Measurements from ENCODE around the gene ITGA5.

The ITGA5 gene

GRCh38 chr12:54411391-54412241 is 7.5 kb downstream of the ITGA5 start:
- DNase-seq (ENCODE audit: low spot score), result peak; percentile 53

DNA sequence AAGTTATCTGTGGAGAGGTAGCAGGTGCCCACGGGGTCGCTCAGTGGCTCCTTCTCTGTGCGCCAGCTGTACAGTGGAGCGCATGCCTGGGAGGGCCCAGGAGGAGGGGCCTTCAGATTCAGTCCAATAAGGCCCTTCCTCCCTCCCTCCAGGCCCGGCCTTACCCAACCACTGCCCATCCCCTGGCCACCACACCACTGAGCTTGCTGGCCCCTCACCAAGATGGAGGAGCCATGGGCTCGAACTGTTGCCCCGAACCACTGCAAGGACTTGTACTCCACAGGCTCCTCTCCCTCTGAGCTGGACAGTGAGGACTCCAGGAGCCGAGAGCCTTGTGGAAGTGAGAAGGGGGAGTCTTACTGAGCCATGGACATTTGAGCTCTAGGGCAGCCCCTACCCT is 9.8 kb downstream of the ITGA5 start:
- DNase-seq (ENCODE audit: low spot score), result no peak

GRCh38 chr12:54407183-54407905 is 11.7 kb downstream of the ITGA5 start:
- DNase-seq (ENCODE audit: low spot score), result no peak

- no peak for DNase-seq (ENCODE audit: low spot score)
These were observed 13.5 kb downstream of the ITGA5 start for GRCh38 chr12:54405573-54405972.

- no peak for DNase-seq (ENCODE audit: low spot score)
These were observed 14.0 kb downstream of the ITGA5 start for GRCh38 chr12:54405106-54405505.

DNA sequence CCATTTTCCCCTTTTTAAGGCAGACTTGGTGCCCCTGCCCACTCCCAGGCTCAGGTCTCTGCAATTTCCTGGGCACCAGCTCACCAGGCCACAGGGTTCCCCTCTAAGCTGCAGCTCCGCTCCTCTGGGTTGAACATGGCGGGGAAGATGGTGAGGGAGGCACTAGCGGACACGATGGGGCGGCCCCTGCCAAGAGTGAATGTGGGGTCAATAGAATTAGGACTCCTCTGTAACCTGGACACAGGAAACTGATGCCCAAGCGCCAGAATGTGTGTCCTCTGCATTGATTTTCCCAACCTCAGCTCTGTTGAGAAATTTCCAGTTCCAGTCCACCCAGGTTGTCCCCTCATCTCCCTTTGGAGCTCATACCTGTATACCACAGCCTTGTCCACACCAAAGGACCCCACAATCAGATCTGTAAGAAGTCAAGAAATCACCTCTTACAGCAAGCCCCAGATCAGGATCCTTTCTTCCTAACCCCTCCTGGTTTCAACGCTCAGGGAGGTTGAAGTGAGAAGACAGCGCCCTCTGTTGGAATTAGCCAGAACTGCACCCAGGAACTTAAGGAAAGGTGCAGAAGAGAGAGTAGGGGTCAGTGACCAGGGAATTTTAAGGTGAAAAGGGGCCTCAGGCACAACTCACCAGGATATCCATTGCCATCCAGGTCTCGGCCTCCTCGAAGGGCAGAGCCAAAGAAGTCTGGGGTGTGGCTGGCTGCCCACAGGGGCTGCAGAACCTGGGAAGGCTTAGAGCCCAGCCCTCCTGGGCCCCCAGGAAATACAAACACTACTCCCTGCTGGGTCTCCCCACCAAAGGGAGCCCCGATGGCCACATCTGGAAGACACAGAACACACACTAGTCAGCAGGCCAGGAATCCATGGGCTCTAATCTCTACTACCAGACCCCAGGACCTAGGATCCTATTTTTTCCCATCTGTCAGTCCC is 14.7 kb downstream of the ITGA5 start:
- peak; percentile 61 for DNase-seq (ENCODE audit: low spot score)

- no peak for DNase-seq (ENCODE audit: low spot score)
These were observed 17.9 kb downstream of the ITGA5 start for GRCh38 chr12:54401119-54401518.

- peak; percentile 85 for DNase-seq (ENCODE audit: low spot score)
These were observed 19.9 kb downstream of the ITGA5 start for GRCh38 chr12:54398995-54399793.

- no peak for DNase-seq (ENCODE audit: low spot score)
These were observed 20.8 kb downstream of the ITGA5 start for GRCh38 chr12:54398218-54398617.

- DNase-seq (ENCODE audit: low spot score), result no peak
These were observed 21.9 kb downstream of the ITGA5 start for GRCh38 chr12:54397157-54397556.

GRCh38 chr12:54395545-54395944 is 23.5 kb downstream of the ITGA5 start:
- no peak for DNase-seq (ENCODE audit: low spot score)

GRCh38 chr12:54394986-54395385 is 24.1 kb downstream of the ITGA5 start:
- DNase-seq (ENCODE audit: low spot score), result no peak

DNA sequence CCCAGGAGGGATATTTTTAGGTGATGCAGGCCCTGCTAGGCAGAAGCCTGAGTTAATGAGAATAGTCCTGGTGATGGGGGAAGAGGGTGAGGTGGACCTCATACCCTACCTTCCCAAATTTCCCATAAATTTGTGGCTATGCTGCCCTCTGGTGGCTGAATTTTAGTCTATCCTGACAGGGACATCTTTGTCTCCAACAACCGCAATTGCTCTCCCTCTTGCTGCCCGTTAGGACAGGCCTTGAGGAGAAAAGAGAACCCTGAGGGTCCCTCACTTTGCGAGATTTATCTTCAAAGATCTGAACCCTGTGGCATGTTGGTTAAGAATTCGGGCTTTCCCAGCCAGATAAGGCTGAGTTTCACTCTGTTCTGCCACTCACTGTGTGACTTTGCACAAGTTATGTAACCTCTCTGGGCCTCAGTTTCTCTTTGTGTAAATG is 24.8 kb downstream of the ITGA5 start:
- no peak for DNase-seq (ENCODE audit: low spot score)

- DNase-seq (ENCODE audit: low spot score), result no peak
These were observed 25.3 kb downstream of the ITGA5 start for GRCh38 chr12:54393743-54394142.

GRCh38 chr12:54393207-54393609 is 25.9 kb downstream of the ITGA5 start:
- DNase-seq (ENCODE audit: low spot score), result no peak

DNA sequence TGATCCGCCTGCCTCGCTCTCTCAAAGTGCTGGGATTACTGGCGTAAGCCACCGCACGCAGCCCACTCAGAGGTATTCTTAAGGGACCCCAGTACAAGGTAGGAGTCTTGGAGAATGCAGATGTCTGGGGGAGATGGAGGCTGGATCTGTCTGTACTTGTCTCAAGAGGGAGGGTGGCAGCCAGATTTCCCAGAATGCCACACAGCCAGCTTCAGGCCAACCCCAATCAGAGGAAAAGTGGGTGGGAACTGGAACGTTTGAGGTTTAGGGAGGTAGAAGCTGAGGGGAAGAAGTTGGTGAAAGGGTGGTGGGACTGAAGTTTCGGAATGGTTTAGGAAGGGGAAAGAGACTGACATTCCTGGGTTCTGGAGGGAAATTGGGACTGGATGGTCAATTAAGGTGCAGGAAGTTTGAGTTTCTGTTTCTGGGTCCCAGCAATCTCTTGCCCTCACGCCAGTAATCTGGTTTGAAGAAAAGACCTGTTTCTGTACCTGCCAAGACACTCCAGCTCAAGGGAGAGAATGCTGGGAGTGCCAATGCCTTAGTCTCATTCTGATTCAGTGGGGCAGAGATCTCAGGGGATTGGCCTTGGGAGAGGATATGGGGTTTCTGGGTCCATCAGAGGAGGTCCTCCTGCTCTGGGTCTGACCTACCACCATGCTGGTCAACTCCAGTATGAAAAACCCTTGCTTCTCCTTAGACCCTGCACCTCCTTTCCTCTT is 26.4 kb downstream of the ITGA5 start:
- DNase-seq (ENCODE audit: low spot score), result no peak

GRCh38 chr12:54390668-54391551 is 28.2 kb downstream of the ITGA5 start:
- DNase-seq (ENCODE audit: low spot score), result peak; percentile 92

DNA sequence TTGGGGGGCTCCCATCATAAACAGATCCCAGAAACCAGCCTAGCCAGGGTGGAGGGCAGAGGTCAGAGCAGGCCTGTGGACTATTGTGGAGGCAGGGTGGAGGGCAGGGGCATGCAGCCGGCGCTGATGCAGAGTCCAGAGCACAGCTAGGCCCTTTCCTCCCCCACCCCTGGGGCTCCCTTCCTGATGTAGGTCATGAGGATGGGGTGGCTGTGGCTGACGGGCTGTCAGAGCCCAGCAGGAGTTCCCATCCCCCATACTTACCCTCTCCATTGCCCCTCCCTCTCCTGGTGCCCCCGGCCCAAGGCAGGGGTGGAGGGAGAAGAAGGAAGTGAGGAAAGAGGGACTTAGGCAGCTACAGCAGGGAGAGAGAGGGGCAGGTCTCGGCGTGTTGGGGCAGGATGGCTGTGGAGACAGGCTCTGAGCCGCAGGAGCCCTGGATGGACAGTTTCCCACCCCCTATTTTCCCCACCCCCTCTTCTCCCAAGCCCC is 28.8 kb downstream of the ITGA5 start:
- no peak for DNase-seq (ENCODE audit: low spot score)

GRCh38 chr12:54389607-54390175 is 29.4 kb downstream of the ITGA5 start:
- no peak for DNase-seq (ENCODE audit: low spot score)
